PC-3 (cell line): Measurements from ENCODE around the gene DDX50.

ENCODE experiments used
- CTCF ChIP-seq: fragments of 300-600 bp; sonication (generic); conservative IDR thresholded peaks from 2 replicates; pipeline ENCODE4 v1.5.1; 2017; ENCODE audit warnings: antibody characterized with exemption, low read depth, mild to moderate bottlenecking, low read length
- EZH2 ChIP-seq: fragments of 300-600 bp; sonication (generic); IDR thresholded peaks from one replicate; pipeline ENCODE4 v1.6.1; 2017; ENCODE audit warnings: antibody characterized with exemption, mild to moderate bottlenecking, low read length; ENCODE audit not compliant: unreplicated experiment
- EZH2phosphoT487 ChIP-seq: fragments of 300-600 bp; sonication (generic); IDR thresholded peaks from 2 replicates; pipeline ENCODE4 v1.6.1; 2018; ENCODE audit warnings: mild to moderate bottlenecking, antibody characterized with exemption, low read length, borderline replicate concordance

DNA sequence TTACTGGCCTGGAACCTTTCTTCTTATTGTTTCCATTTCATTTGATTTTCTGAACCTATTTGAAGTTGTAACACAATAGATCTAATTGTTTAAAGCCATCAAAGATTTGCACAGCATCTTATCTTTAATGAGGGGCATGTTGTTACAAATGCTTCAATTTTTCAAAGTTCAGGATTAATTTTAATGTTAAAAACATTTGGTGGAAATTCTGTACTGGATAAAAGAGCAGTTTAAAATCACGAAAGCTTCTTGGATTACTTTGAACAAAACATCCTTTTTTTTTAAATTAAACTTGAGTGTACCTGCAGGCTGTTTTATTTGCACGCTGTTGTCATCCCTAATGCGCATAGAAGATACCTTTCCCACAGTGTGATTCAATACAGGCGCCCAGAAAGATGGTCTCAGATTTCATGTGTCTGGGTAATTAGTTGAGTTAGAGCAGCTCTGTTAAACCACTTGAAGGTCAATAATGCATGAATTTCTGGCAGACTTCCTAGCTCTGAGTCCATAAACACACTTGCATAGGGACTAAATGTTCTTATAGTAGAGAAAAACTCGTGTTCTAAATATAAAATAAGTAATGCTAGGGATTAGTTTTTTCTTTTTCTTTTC is 29.3 kb upstream of the DDX50 start:
- no peak for TF ChIP-seq CTCF
- no peak for TF ChIP-seq EZH2
- no peak for TF ChIP-seq EZH2phosphoT487
